Stimulated activated CD8-positive, alpha-beta memory T cell treated with anti-CD3 and anti-CD28 coated beads, Interleukin-4, amount 100 ng/mL, for 24 hours (primary cell): Measurements from ENCODE around the gene GPR176.

ENCODE experiments used
- DNase-seq: peaks from one replicate; pipeline ENCODE4 v3.0.0-alpha.2; 2020; ENCODE audit warnings: low read depth

The GPR176 gene

GRCh38 chr15:39890621-39891020, 29.4 kb downstream of the GPR176 start:
- DNase-seq, result no peak

- DNase-seq, result no peak
Measured at GRCh38 chr15:39889601-39890000, 30.5 kb downstream of the GPR176 start.

- DNase-seq, result no peak
Measured at GRCh38 chr15:39888809-39889208, 31.3 kb downstream of the GPR176 start.

GRCh38 chr15:39888243-39888642, 31.8 kb downstream of the GPR176 start:
- DNase-seq, result no peak

- DNase-seq, result no peak
Measured at GRCh38 chr15:39887832-39888231, 32.2 kb downstream of the GPR176 start.

GRCh38 chr15:39887211-39887610, 32.9 kb downstream of the GPR176 start:
- DNase-seq, result no peak

- no peak for DNase-seq
Measured at GRCh38 chr15:39886418-39886817, 33.6 kb downstream of the GPR176 start.

- DNase-seq, result no peak
Measured at GRCh38 chr15:39885099-39885777, 34.8 kb downstream of the GPR176 start.

GRCh38 chr15:39884351-39884750, 35.7 kb downstream of the GPR176 start:
- no peak for DNase-seq

- DNase-seq, result no peak
Measured at GRCh38 chr15:39882602-39883001, 37.5 kb downstream of the GPR176 start.

- no peak for DNase-seq
Measured at GRCh38 chr15:39881790-39882189, 38.3 kb downstream of the GPR176 start.

GRCh38 chr15:39880718-39881387, 39.2 kb downstream of the GPR176 start:
- no peak for DNase-seq

- no peak for DNase-seq
Measured at GRCh38 chr15:39878406-39878785, 41.7 kb downstream of the GPR176 start.

GRCh38 chr15:39874890-39875549, 45.0 kb downstream of the GPR176 start:
- DNase-seq, result no peak

- DNase-seq, result no peak
Measured at GRCh38 chr15:39873978-39874377, 46.1 kb downstream of the GPR176 start.

GRCh38 chr15:39870537-39870936, 49.5 kb downstream of the GPR176 start:
- DNase-seq, result no peak

GRCh38 chr15:39869858-39870515, 50.1 kb downstream of the GPR176 start:
- no peak for DNase-seq

- no peak for DNase-seq
Measured at GRCh38 chr15:39869254-39869653, 50.8 kb downstream of the GPR176 start.

GRCh38 chr15:39868396-39868795, 51.7 kb downstream of the GPR176 start:
- DNase-seq, result no peak

GRCh38 chr15:39864116-39864515, 56.0 kb downstream of the GPR176 start:
- no peak for DNase-seq

- no peak for DNase-seq
Measured at GRCh38 chr15:39860871-39861270, 59.2 kb downstream of the GPR176 start.

- no peak for DNase-seq
Measured at GRCh38 chr15:39860200-39860599, 59.9 kb downstream of the GPR176 start.

GRCh38 chr15:39859636-39860035, 60.4 kb downstream of the GPR176 start:
- DNase-seq, result no peak
